ENCODE results near the gene U2AF2. TPM values are rescaled to one million over a fixed set of nuclear protein-coding genes. Genes with fewer than 3 reads are reported as not detected.
"Not testable (repeated sequence)": the region's sequence is repeated elsewhere in the genome, so short reads cannot be mapped to it uniquely, and the experiment has no call there.

Gene U2AF2
- total RNA-seq, 1 experiment from 2014 or later, result 545 TPM

GRCh38 chr19:55716531-55716930 is 61.7 kb downstream of the U2AF2 start:
- ChIA-PET POLR2A (no interaction called here), CTCF (no interaction called here)
- no peak overlapping the region for H3K27ac ChIP-seq (ENCODE audit: low read length)
- peaks cover 4% of the 10 kb centered on the region; the same call in 1 of the 2 replicates for H3K9me3 ChIP-seq (ENCODE audit: control insufficient read depth, insufficient read depth, low read depth, low read length)
- no peak for DNase-seq (ENCODE audit: low read depth, low spot score)
- TF ChIP-seq CTCF (IDR thresholded peaks at IDR 0.05) (no peak), POLR2AphosphoS5 (IDR thresholded peaks at IDR 0.05; ENCODE audit: low read depth, low read length) (no peak), TCF7L2 (IDR thresholded peaks at IDR 0.05; ENCODE audit: low read depth, low read length) (no peak), SIN3A (IDR thresholded peaks at IDR 0.05; ENCODE audit: borderline replicate concordance, insufficient read depth, low read depth, low read length) (no peak), REST (IDR thresholded peaks at IDR 0.05; ENCODE audit: insufficient read depth in 1 of 2, low read depth in 2 of 2, low read length in 1 of 2) (no peak)
- no peak overlapping the region for H3K4me3 ChIP-seq (ENCODE audit: low read depth in 2 of 2, low read length in 2 of 2)
- intact Hi-C loops (cut with micrococcal nuclease; ENCODE audit: unreplicated experiment), result no loop called here
- no peak for ATAC-seq
- H3K27me3 ChIP-seq (ENCODE audit: control insufficient read depth, insufficient read depth, low read length), result peaks cover 40% of the 10 kb centered on the region
- H3K4me1 ChIP-seq (ENCODE audit: control insufficient read depth, insufficient read depth, low read length), result no peaks in the 10 kb centered on the region
- BruUV-seq (replicated peaks), result no TSS peak
- in situ Hi-C loops (cut with HindIII; ENCODE audit: low pct_unique_long_range_greater_than_20kb, low sequenced_read_pairs), result no loop called here
- H3K36me3 ChIP-seq (ENCODE audit: control insufficient read depth, insufficient read depth, low read length), result no peaks in the 10 kb centered on the region

DNA sequence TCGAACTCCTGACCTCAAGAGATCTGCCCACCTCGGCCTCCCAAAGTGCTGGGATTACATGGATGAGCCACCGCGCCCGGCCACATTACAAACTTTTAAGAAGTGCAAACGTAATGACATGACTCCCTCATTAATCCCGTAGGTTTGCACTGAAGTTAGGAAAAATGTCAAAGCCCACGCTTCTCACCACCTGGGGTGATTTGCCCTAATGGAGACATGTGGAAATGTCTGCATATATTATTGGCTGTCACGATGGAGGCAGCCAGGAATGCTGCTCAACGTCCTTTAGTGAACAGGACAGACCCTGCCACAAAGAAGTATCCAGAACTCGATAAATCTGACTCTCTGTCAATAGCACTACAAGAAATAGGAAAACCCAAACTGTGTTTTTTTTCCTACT is 62.4 kb downstream of the U2AF2 start:
- no TSS peak for BruUV-seq (replicated peaks)
- no peak for DNase-seq (ENCODE audit: low read depth, low spot score)
- H3K9me3 ChIP-seq (ENCODE audit: control insufficient read depth, insufficient read depth, low read depth, low read length), result peaks cover 4% of the 10 kb centered on the region; the same call in 1 of the 2 replicates
- intact Hi-C loops (cut with micrococcal nuclease; ENCODE audit: unreplicated experiment) (no loop called here), in situ Hi-C loops (cut with HindIII; ENCODE audit: low pct_unique_long_range_greater_than_20kb, low sequenced_read_pairs) (no loop called here)
- ATAC-seq, result no peak
- no peak overlapping the region for H3K4me3 ChIP-seq (ENCODE audit: low read depth in 2 of 2, low read length in 2 of 2)
- TF ChIP-seq CTCF (IDR thresholded peaks at IDR 0.05) (no peak), REST (IDR thresholded peaks at IDR 0.05; ENCODE audit: insufficient read depth in 1 of 2, low read depth in 2 of 2, low read length in 1 of 2) (no peak), SIN3A (IDR thresholded peaks at IDR 0.05; ENCODE audit: borderline replicate concordance, insufficient read depth, low read depth, low read length) (no peak), TCF7L2 (IDR thresholded peaks at IDR 0.05; ENCODE audit: low read depth, low read length) (no peak)
- H3K36me3 ChIP-seq (ENCODE audit: control insufficient read depth, insufficient read depth, low read length), result no peaks in the 10 kb centered on the region
- no peaks in the 10 kb centered on the region for H3K4me1 ChIP-seq (ENCODE audit: control insufficient read depth, insufficient read depth, low read length)
- peaks cover 40% of the 10 kb centered on the region for H3K27me3 ChIP-seq (ENCODE audit: control insufficient read depth, insufficient read depth, low read length)
- ChIA-PET CTCF (no interaction called here), POLR2A (no interaction called here)
- no peak overlapping the region for H3K27ac ChIP-seq (ENCODE audit: low read length)

- POLR2A ChIA-PET; in situ Hi-C loops (cut with HindIII; ENCODE audit: low pct_unique_long_range_greater_than_20kb, low sequenced_read_pairs); H3K27ac ChIP-seq (ENCODE audit: low read length); BruUV-seq (replicated peaks); H3K4me3 ChIP-seq (ENCODE audit: low read depth in 2 of 2, low read length in 2 of 2); H3K9me3 ChIP-seq (ENCODE audit: control insufficient read depth, insufficient read depth, low read depth, low read length); ATAC-seq; H3K36me3 ChIP-seq (ENCODE audit: control insufficient read depth, insufficient read depth, low read length); intact Hi-C loops (cut with micrococcal nuclease; ENCODE audit: unreplicated experiment); H3K4me1 ChIP-seq (ENCODE audit: control insufficient read depth, insufficient read depth, low read length); DNase-seq (ENCODE audit: low read depth, low spot score); CTCF ChIA-PET: not testable (repeated sequence)
- peaks cover 40% of the 10 kb centered on the region for H3K27me3 ChIP-seq (ENCODE audit: control insufficient read depth, insufficient read depth, low read length)
Measured at GRCh38 chr19:55717879-55718711, 63.3 kb downstream of the U2AF2 start.
